Adrenal gland (tissue), 12 donors: ENCODE results near the gene AADACL4. TPM values are rescaled to one million over a fixed set of nuclear protein-coding genes. Genes with fewer than 3 reads are reported as not detected.

Experiments
- DNase-seq, 7 donors: peaks; one replicate each; pipeline ENCODE4 v3.0.0-alpha.2; 2019 to 2020
- H3K27ac ChIP-seq, 5 donors: fragments of 200-600 bp; sonication (generic) in 4 of 5; 1 replicate in 3 of 5; 2 replicates in 2 of 5; pipeline versions ENCODE4 v1.5.1 to v1.8.0; 2016 to 2020; ENCODE audit warnings: mild to moderate bottlenecking in 1 of 5
- H3K27me3 ChIP-seq: fragments of 200-600 bp; 2 replicates; pipeline ENCODE4 v1.8.0; 2021
- H3K36me3 ChIP-seq, 2 donors: fragments of 200-600 bp; replicated peaks in 1 of 2; 1 replicate in 1 of 2; 2 replicates in 1 of 2; pipeline versions ENCODE4 v1.5.1 to v1.8.0; 2018 to 2022
- H3K4me1 ChIP-seq, 2 donors: fragments of 200-600 bp; replicated peaks in 1 of 2; 1 replicate in 1 of 2; 2 replicates in 1 of 2; pipeline versions ENCODE4 v1.5.1 to v1.8.0; 2018 to 2021
- H3K4me3 ChIP-seq, 4 donors: fragments of 200-600 bp; sonication (generic) in 3 of 4; one replicate each; pipeline ENCODE4 v1.5.1; 2016 to 2018
- H3K9me3 ChIP-seq, 3 donors: fragments of 200-600 bp; sonication (generic) in 1 of 3; replicated peaks in 1 of 3; 1 replicate in 2 of 3; 2 replicates in 1 of 3; pipeline versions ENCODE4 v1.5.1 to v1.8.0; 2016 to 2021
- POLR2A ChIP-seq, 2 donors: fragments of 450-650 bp; IDR thresholded peaks; one replicate each; pipeline ENCODE4 v1.6.1; 2017; ENCODE audit warnings: antibody characterized with exemption in 2 of 2, mild to moderate bottlenecking in 2 of 2, moderate library complexity in 1 of 2
- whole genome bisulfite sequencing, 4 donors: extraction: QIAGEN DNeasy Blood & Tissue Kit in 2 of 4; methylation state at CpG; one replicate each; pipeline versions ENCODE4 v1.1.5 to v1.1.7; 2013 to 2017; 5-methylcytosine and 5-hydroxymethylcytosine counted together
- intact Hi-C, 2 donors: fragments of 100-400 bp; cut with DNase I; formaldehyde crosslinking; loops; one replicate each; pipeline versions ENCODE4 v1.14.1 to v1.15.0; 2022 to 2023
- polyA plus RNA-seq, 3 donors: library from polyadenylated mRNA; stranded (reverse); fragments of 200-250 nt in 2 of 3; fragments of 350-450 nt in 1 of 3; fragmentation: Illumina TruSeq in 1 of 3; extraction: RNeasy Lipid Tissue Mini Kit (QIAGEN cat#74804) in 1 of 3; gene quantifications; one replicate each; pipeline ENCODE4 v1.2.3, GENCODE V29; 2013 to 2014
- total RNA-seq, 9 donors: library from RNA; depleted of rRNA in 4 of 9; stranded (reverse); fragments of >200 nt in 4 of 9; fragments of 120-200 nt in 1 of 9; fragmentation: NEBNext Ultra II Directional in 1 of 9; extraction: Animal tissue kit (Norgen Biotek cat#: 25700) in 1 of 9; gene quantifications; one replicate each; pipeline versions ENCODE4 v1.1.0 to v1.2.4, GENCODE V29; 2013 to 2023
- TF ChIP-seq, protein P1 (sequence below), 6 experiments: fragments of 450-650 bp in 4 of 6; fragments of 200-600 bp in 2 of 6; sonication (generic) in 1 of 6; IDR thresholded peaks; 1 replicate in 5 of 6; 2 replicates in 1 of 6; pipeline versions ENCODE4 v1.5.1 to v1.8.0; 2016 to 2021; ENCODE audit warnings: antibody characterized with exemption in 6 of 6, mild to moderate bottlenecking in 2 of 6, moderate library complexity in 1 of 6
- donor health status: healthy with polysubstance abuse.
- donor health status: Bipolar disorder and iron deficiency.
- donor health status: DM: yes; HTN: yes; CAD: no.
- donor health status: DM: no; HTN: no; CAD: no.
- donor health status: DM: no; HTN: no; CAD: no.
- donor health status: DM: yes; HTN: yes; CAD: no.

The AADACL4 gene
- total and polyA plus RNA-seq, 12 donors: 0.06 to 0.16 (median 0.10) TPM; not detected in 9

DNA sequence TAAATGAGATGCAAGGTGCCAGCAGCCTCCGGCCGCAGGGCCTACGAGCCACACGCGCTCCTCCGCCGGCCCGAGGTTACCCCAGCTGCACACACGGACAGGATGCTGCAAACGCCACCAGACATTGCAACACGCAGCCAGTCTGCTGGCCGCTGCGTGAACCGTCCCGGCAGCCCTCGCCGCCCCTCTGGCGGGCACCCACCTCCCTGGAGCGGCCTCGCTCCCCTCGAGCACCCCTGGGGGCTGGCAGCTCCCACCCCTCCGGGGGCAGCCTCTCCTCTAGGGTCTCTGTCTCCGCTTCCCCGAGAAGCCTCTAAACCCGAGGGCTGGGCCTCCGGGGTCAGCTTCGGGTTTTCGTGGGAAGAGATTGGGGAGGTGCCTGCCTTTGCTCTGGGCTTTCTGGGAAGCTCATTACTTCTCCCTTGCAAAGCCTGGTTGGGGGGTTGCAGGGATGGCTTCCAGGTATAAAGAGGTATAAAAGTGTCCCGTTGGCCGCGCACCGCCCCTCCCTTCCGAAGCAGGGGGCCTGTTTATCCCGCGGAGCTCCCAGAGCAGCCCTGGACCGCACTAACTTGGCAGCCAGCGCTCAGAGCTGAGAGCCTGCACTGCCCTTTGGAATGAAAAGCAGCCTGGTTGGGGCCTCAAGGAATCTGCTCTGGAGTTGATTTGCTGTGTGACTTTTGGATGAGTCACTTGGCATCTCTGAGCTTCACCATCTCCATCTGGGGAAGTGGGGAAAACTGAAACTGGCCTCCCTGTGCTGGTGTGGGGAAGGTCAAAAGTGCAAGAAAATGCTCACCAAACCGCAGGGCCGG, 47.7 kb upstream of the AADACL4 start:
- Histone ChIP-seq H3K9me3 (no peaks in the 10 kb centered on the region), H3K36me3 (no peaks in the 10 kb centered on the region), H3K4me1 (peaks cover 17 to 61% of the 10 kb centered on the region in 2 donors), H3K27ac (peak overlapping the region; percentile 42 to 89 (median 65)), H3K4me3 (peak overlapping the region in 1 of 4 donors; percentile 2), H3K27me3 (no peaks in the 10 kb centered on the region)
- TF ChIP-seq POLR2A (IDR thresholded peaks at IDR 0.05): no peak
- TF ChIP-seq, protein P1, sequence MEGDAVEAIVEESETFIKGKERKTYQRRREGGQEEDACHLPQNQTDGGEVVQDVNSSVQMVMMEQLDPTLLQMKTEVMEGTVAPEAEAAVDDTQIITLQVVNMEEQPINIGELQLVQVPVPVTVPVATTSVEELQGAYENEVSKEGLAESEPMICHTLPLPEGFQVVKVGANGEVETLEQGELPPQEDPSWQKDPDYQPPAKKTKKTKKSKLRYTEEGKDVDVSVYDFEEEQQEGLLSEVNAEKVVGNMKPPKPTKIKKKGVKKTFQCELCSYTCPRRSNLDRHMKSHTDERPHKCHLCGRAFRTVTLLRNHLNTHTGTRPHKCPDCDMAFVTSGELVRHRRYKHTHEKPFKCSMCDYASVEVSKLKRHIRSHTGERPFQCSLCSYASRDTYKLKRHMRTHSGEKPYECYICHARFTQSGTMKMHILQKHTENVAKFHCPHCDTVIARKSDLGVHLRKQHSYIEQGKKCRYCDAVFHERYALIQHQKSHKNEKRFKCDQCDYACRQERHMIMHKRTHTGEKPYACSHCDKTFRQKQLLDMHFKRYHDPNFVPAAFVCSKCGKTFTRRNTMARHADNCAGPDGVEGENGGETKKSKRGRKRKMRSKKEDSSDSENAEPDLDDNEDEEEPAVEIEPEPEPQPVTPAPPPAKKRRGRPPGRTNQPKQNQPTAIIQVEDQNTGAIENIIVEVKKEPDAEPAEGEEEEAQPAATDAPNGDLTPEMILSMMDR (IDR thresholded peaks at IDR 0.05): no peak
- WGBS, 4 donors: 22 to 71% (median 45%) methylated on average over 15 to 39 of the region's 39 CpGs
- intact Hi-C loops: no loop called here
- DNase-seq: peak; percentile 60 to 91 (median 83)

DNA sequence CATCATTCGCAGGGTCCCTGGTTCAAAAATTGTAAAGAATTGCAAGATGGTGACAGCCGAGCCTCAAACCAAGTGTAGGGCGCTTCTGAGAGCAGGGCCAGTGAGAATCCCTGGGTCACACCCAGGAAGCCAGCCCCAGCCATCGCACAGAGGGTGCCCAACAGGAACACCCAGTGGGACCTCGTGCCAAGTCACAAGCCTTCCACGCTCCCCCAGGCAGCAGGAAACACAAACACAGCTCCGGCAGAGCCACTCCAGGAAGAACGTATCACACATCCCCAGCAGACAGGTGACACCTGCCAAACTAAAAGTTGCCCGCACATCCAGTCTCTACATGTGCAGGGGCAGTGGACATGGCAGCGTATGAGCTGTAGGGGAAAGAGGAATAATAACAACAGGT, 46.1 kb upstream of the AADACL4 start:
- intact Hi-C loops: no loop called here
- no peaks in the 10 kb centered on the region for H3K27me3 ChIP-seq
- peak in 6 of 7 donors; percentile 45 to 66 (median 52) for DNase-seq
- H3K4me1 ChIP-seq: peaks cover 17 to 77% of the 10 kb centered on the region in 2 donors
- H3K4me3 ChIP-seq: no peak overlapping the region
- peak overlapping the region in 3 of 5 donors; percentile 6 to 89 (median 84) for H3K27ac ChIP-seq
- TF ChIP-seq POLR2A (IDR thresholded peaks at IDR 0.05): no peak
- TF ChIP-seq, protein P1 (IDR thresholded peaks at IDR 0.05): no peak
- 68 to 77% (median 70%) methylated on average over 5 to 10 of the region's 10 CpGs for WGBS, 4 donors
- no peaks in the 10 kb centered on the region for H3K36me3 ChIP-seq
- no peaks in the 10 kb centered on the region for H3K9me3 ChIP-seq

GRCh38 chr1:12598974-12599373, 44.9 kb upstream of the AADACL4 start:
- WGBS, 4 donors: 35 to 48% (median 46%) methylated on average over 5 to 6 of the region's 6 CpGs
- Histone ChIP-seq H3K4me1 (peaks cover 17 to 88% of the 10 kb centered on the region in 2 donors), H3K27me3 (no peaks in the 10 kb centered on the region), H3K36me3 (no peaks in the 10 kb centered on the region), H3K4me3 (no peak overlapping the region), H3K9me3 (no peaks in the 10 kb centered on the region), H3K27ac (peak overlapping the region in 1 of 5 donors; percentile 70)
- DNase-seq: no peak
- intact Hi-C loops: no loop called here
- TF ChIP-seq, protein P1 (IDR thresholded peaks at IDR 0.05): no peak
- no peak for TF ChIP-seq POLR2A (IDR thresholded peaks at IDR 0.05)

GRCh38 chr1:12599657-12600056, 44.2 kb upstream of the AADACL4 start:
- no peak for TF ChIP-seq POLR2A (IDR thresholded peaks at IDR 0.05)
- TF ChIP-seq, protein P1 (IDR thresholded peaks at IDR 0.05): no peak
- no peaks in the 10 kb centered on the region for H3K27me3 ChIP-seq
- H3K36me3 ChIP-seq: no peaks in the 10 kb centered on the region
- peaks cover 17 to 90% of the 10 kb centered on the region in 2 donors for H3K4me1 ChIP-seq
- intact Hi-C loops: no loop called here
- H3K4me3 ChIP-seq: no peak overlapping the region
- WGBS, 4 donors: 66 to 74% (median 73%) methylated on average over 5 of the region's 5 CpGs
- no peaks in the 10 kb centered on the region for H3K9me3 ChIP-seq
- H3K27ac ChIP-seq: peak overlapping the region in 2 of 5 donors; percentile 39 to 70
- DNase-seq: no peak
